Measurements from ENCODE around the gene FILIP1.
"Not testable (repeated sequence)": the region's sequence is repeated elsewhere in the genome, so short reads cannot be mapped to it uniquely, and the experiment has no call there.

Gene FILIP1

GRCh38 chr6:75446241-75446880 is 47.2 kb downstream of the FILIP1 start:
- DNase-seq (ENCODE audit: low read depth in 1 of 2, low spot score in 1 of 2) = no peak
- H3K4me3 ChIP-seq (replicated peaks; ENCODE audit: insufficient read depth, low read length) = no peak overlapping the region
- peaks cover 5% of the 10 kb centered on the region for H3K27me3 ChIP-seq (ENCODE audit: insufficient read depth, poor library complexity, severe bottlenecking)
- H3K27ac ChIP-seq (replicated peaks) = no peak overlapping the region
- TF ChIP-seq CTCF (IDR thresholded peaks at IDR 0.05; ENCODE audit: insufficient read depth, low read length) (no peak), REST (IDR thresholded peaks at IDR 0.05; ENCODE audit: insufficient replicate concordance, low read depth) (no peak)

GRCh38 chr6:75445738-75446137 is 47.9 kb downstream of the FILIP1 start:
- no peak overlapping the region for H3K27ac ChIP-seq (replicated peaks)
- no peak overlapping the region for H3K4me3 ChIP-seq (replicated peaks; ENCODE audit: insufficient read depth, low read length)
- TF ChIP-seq CTCF (IDR thresholded peaks at IDR 0.05; ENCODE audit: insufficient read depth, low read length) = no peak
- no peak for TF ChIP-seq SPI1 (IDR thresholded peaks at IDR 0.05; ENCODE audit: borderline replicate concordance, low read depth)
- no peak for TF ChIP-seq REST (IDR thresholded peaks at IDR 0.05; ENCODE audit: insufficient replicate concordance, low read depth)
- no peak for TF ChIP-seq GABPA (IDR thresholded peaks at IDR 0.05; ENCODE audit: low read depth)
- TF ChIP-seq POLR2AphosphoS5 (IDR thresholded peaks at IDR 0.05; ENCODE audit: low read depth) = no peak
- DNase-seq (ENCODE audit: low read depth in 1 of 2, low spot score in 1 of 2) = no peak
- H3K27me3 ChIP-seq (ENCODE audit: insufficient read depth, poor library complexity, severe bottlenecking) = peaks cover 5% of the 10 kb centered on the region

GRCh38 chr6:75444899-75445298 is 48.7 kb downstream of the FILIP1 start:
- no peak for TF ChIP-seq CTCF (IDR thresholded peaks at IDR 0.05; ENCODE audit: insufficient read depth, low read length)
- no peak for TF ChIP-seq SPI1 (IDR thresholded peaks at IDR 0.05; ENCODE audit: borderline replicate concordance, low read depth)
- no peak for TF ChIP-seq POLR2AphosphoS5 (IDR thresholded peaks at IDR 0.05; ENCODE audit: low read depth)
- TF ChIP-seq REST (IDR thresholded peaks at IDR 0.05; ENCODE audit: insufficient replicate concordance, low read depth) = no peak
- no peak for TF ChIP-seq GABPA (IDR thresholded peaks at IDR 0.05; ENCODE audit: low read depth)
- Histone ChIP-seq H3K27ac (replicated peaks) (no peak overlapping the region), H3K4me3 (replicated peaks; ENCODE audit: insufficient read depth, low read length) (no peak overlapping the region)

GRCh38 chr6:75441883-75442282 is 51.7 kb downstream of the FILIP1 start:
- not testable (repeated sequence) for DNase-seq (ENCODE audit: low read depth in 1 of 2, low spot score in 1 of 2); H3K27ac ChIP-seq (replicated peaks); H3K4me3 ChIP-seq (replicated peaks; ENCODE audit: insufficient read depth, low read length); H3K27me3 ChIP-seq (ENCODE audit: insufficient read depth, poor library complexity, severe bottlenecking)

More at GRCh38 chr6:75444899-75445298, 48.7 kb downstream of the FILIP1 start:
- H3K27me3 ChIP-seq (ENCODE audit: insufficient read depth, poor library complexity, severe bottlenecking) = peaks cover 5% of the 10 kb centered on the region
- DNase-seq (ENCODE audit: low read depth in 1 of 2, low spot score in 1 of 2) = no peak

GRCh38 chr6:75441479-75441878 is 52.1 kb downstream of the FILIP1 start:
- DNase-seq (ENCODE audit: low read depth in 1 of 2, low spot score in 1 of 2); H3K27me3 ChIP-seq (ENCODE audit: insufficient read depth, poor library complexity, severe bottlenecking); H3K27ac ChIP-seq (replicated peaks); H3K4me3 ChIP-seq (replicated peaks; ENCODE audit: insufficient read depth, low read length): not testable (repeated sequence)

Measured in HL-60 (cell line).